ENCODE data around the gene AGAP1. TPM values are rescaled to one million over a fixed set of nuclear protein-coding genes. Genes with fewer than 3 reads are reported as not detected.

AGAP1 gene
- total RNA-seq, 2 donors from 2014 or later: 32.8 to 34.7 TPM

GRCh38 chr2:235883675-235884074 is 389.8 kb downstream of the AGAP1 start:
- Mint-ChIP-seq H3K27me3 (ENCODE audit: insufficient read depth) (no peaks in the 10 kb centered on the region), H3K4me3 (no peak overlapping the region), H3K9me3 (no peaks in the 10 kb centered on the region), H3K36me3 (ENCODE audit: low read depth) (peaks cover 14% of the 10 kb centered on the region), H3K4me1 (peaks cover 4% of the 10 kb centered on the region), H3K27ac (no peak overlapping the region)
- Histone ChIP-seq H3K4me3 (ENCODE audit: low read length) (no peak overlapping the region), H3K9me3 (ENCODE audit: control insufficient read depth, low read length) (no peaks in the 10 kb centered on the region), H3K27ac (ENCODE audit: low read depth, low read length) (no peak overlapping the region), H3K9ac (ENCODE audit: extremely low read depth, low read length, poor library complexity, severe bottlenecking) (no peak overlapping the region), H3K4me1 (ENCODE audit: control insufficient read depth, insufficient read depth, low read length) (no peaks in the 10 kb centered on the region), H3K36me3 (ENCODE audit: control insufficient read depth, insufficient read depth, low read length) (no peaks in the 10 kb centered on the region), H3K27me3 (ENCODE audit: control insufficient read depth, insufficient read depth, low read length, poor library complexity, severe bottlenecking) (no peaks in the 10 kb centered on the region)
- 88 to 93% methylated on average over 1 of the region's 3 CpGs for WGBS, 2 experiments (ENCODE audit: insufficient coverage in 1 of 2, insufficient read length in 1 of 2)
- no peak for TF ChIP-seq CTCF (conservative IDR thresholded peaks at IDR 0.05)
- DNase-seq: no peak

GRCh38 chr2:235889302-235889630 is 395.4 kb downstream of the AGAP1 start:
- DNase-seq: peak; percentile 18
- no peak overlapping the region for H3K4me3 Mint-ChIP-seq
- H3K4me1 ChIP-seq (ENCODE audit: control insufficient read depth, insufficient read depth, low read length): no peaks in the 10 kb centered on the region
- no peak overlapping the region for H3K27ac Mint-ChIP-seq
- no peaks in the 10 kb centered on the region for H3K4me1 Mint-ChIP-seq
- no peaks in the 10 kb centered on the region for H3K9me3 ChIP-seq (ENCODE audit: control insufficient read depth, low read length)
- H3K36me3 ChIP-seq (ENCODE audit: control insufficient read depth, insufficient read depth, low read length): no peaks in the 10 kb centered on the region
- H3K27me3 Mint-ChIP-seq (ENCODE audit: insufficient read depth): no peaks in the 10 kb centered on the region
- TF ChIP-seq CTCF (conservative IDR thresholded peaks at IDR 0.05): no peak
- H3K27ac ChIP-seq (ENCODE audit: low read depth, low read length): no peak overlapping the region
- no peak overlapping the region for H3K4me3 ChIP-seq (ENCODE audit: low read length)
- H3K9ac ChIP-seq (ENCODE audit: extremely low read depth, low read length, poor library complexity, severe bottlenecking): no peak overlapping the region
- H3K36me3 Mint-ChIP-seq (ENCODE audit: low read depth): peaks cover 25% of the 10 kb centered on the region
- no peaks in the 10 kb centered on the region for H3K27me3 ChIP-seq (ENCODE audit: control insufficient read depth, insufficient read depth, low read length, poor library complexity, severe bottlenecking)
- WGBS, 2 experiments (ENCODE audit: insufficient coverage in 1 of 2, insufficient read length in 1 of 2): 92 to 97% methylated on average over 5 of the region's 5 CpGs
- H3K9me3 Mint-ChIP-seq: no peaks in the 10 kb centered on the region

- no peaks in the 10 kb centered on the region for H3K9me3 ChIP-seq (ENCODE audit: control insufficient read depth, low read length)
- Mint-ChIP-seq H3K27me3 (ENCODE audit: insufficient read depth) (no peaks in the 10 kb centered on the region), H3K9me3 (no peaks in the 10 kb centered on the region), H3K36me3 (ENCODE audit: low read depth) (peaks cover 22% of the 10 kb centered on the region), H3K4me3 (no peak overlapping the region), H3K4me1 (no peaks in the 10 kb centered on the region), H3K27ac (no peak overlapping the region)
- H3K4me3 ChIP-seq (ENCODE audit: low read length): no peak overlapping the region
- H3K4me1 ChIP-seq (ENCODE audit: control insufficient read depth, insufficient read depth, low read length): peaks cover 5% of the 10 kb centered on the region
- no peaks in the 10 kb centered on the region for H3K36me3 ChIP-seq (ENCODE audit: control insufficient read depth, insufficient read depth, low read length)
- no peak for TF ChIP-seq CTCF (conservative IDR thresholded peaks at IDR 0.05)
- DNase-seq: peak; percentile 18
- no peaks in the 10 kb centered on the region for H3K27me3 ChIP-seq (ENCODE audit: control insufficient read depth, insufficient read depth, low read length, poor library complexity, severe bottlenecking)
- 97 to 98% methylated on average over 20 to 27 of the region's 27 CpGs for WGBS, 2 experiments (ENCODE audit: insufficient coverage in 1 of 2, insufficient read length in 1 of 2)
- no peak overlapping the region for H3K27ac ChIP-seq (ENCODE audit: low read depth, low read length)
- H3K9ac ChIP-seq (ENCODE audit: extremely low read depth, low read length, poor library complexity, severe bottlenecking): no peak overlapping the region
These were observed 399.4 kb downstream of the AGAP1 start for GRCh38 chr2:235893129-235893698.

All from endodermal cell (in vitro differentiated cells).